Sigmoid colon (tissue), 4 donors: ENCODE data around the gene FCGR2B.
"Not testable (repeated sequence)": the region's sequence is repeated elsewhere in the genome, so short reads cannot be mapped to it uniquely, and the experiment has no call there.

Experiments used
- CTCF ChIP-seq, 4 experiments: fragments of 450-650 bp in 3 of 4; fragments of 200-600 bp in 1 of 4; IDR thresholded peaks; one replicate each; pipeline ENCODE4 v1.5.1; 2016 to 2019; ENCODE audit warnings: antibody characterized with exemption in 4 of 4, mild to moderate bottlenecking in 3 of 4, moderate library complexity in 2 of 4
- EP300 ChIP-seq, 4 donors: sonication (generic); formaldehyde crosslinking; IDR thresholded peaks; one replicate each; pipeline ENCODE4 v1.6.1; 2017; ENCODE audit warnings: antibody characterized with exemption in 4 of 4
- POLR2A ChIP-seq, 2 donors: fragments of 450-650 bp; IDR thresholded peaks; one replicate each; pipeline ENCODE4 v1.6.1; 2016; ENCODE audit warnings: antibody characterized with exemption in 2 of 2, mild to moderate bottlenecking in 2 of 2, moderate library complexity in 2 of 2
- POLR2AphosphoS5 ChIP-seq, 4 donors: sonication (generic); formaldehyde crosslinking; IDR thresholded peaks; one replicate each; pipeline ENCODE4 v1.6.1; 2017; ENCODE audit warnings: antibody characterized with exemption in 4 of 4

GRCh38 chr1:161616417-161616816, 46.5 kb upstream of the FCGR2B start:
- TF ChIP-seq POLR2A, EP300, CTCF, POLR2AphosphoS5 (IDR thresholded peaks at IDR 0.05): not testable (repeated sequence)
